Measurements from ENCODE around the gene TRIM66. TPM values are rescaled to one million over a fixed set of nuclear protein-coding genes. Genes with fewer than 3 reads are reported as not detected.

TRIM66 gene
- total RNA-seq, 1 donor, result 4.3 TPM

DNA sequence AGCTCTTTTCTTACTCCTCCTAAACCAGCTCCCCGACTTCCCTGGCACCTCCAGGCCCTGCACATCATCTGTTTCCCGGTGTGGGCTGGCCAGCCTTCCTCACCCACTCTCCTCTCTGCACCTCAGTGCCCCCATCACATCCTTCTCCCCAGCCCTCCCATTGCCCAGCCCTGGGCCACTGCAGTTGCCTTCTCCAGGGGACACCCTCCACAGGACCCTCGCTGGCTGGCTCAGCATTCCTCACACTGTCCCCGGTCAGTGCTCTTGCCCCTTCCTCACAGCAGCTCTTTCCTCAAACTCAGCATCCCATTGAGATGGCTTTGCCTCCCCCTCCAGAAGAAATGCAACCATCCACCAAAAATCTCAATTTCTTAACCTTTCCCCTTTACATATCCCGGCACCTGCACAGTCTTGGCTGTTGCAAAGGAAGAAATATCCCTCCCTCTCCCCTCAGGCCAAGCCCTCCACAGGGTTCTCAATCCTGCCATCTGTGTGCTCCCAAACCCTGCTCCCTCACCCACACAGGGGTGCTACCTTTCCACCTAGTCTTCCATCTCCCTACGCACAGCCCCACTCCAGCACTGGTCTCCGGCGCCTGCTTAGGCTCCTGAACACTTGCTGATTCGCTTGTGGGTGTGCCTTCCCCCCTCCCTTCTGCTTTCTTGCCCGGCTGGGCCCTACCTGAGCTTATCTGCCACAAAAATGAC, 19.6 kb upstream of the TRIM66 start:
- no peak for TF ChIP-seq CTCF (IDR thresholded peaks at IDR 0.05; ENCODE audit: insufficient read depth, low read depth, low read length)
- no peak overlapping the region for H3K4me3 ChIP-seq (ENCODE audit: low read depth, low read length)
- no peak for DNase-seq (ENCODE audit: low read depth)

GRCh38 chr11:8699903-8700302, 17.4 kb upstream of the TRIM66 start:
- no peak overlapping the region for H3K4me3 ChIP-seq (ENCODE audit: low read depth, low read length)
- DNase-seq (ENCODE audit: low read depth), result no peak

DNA sequence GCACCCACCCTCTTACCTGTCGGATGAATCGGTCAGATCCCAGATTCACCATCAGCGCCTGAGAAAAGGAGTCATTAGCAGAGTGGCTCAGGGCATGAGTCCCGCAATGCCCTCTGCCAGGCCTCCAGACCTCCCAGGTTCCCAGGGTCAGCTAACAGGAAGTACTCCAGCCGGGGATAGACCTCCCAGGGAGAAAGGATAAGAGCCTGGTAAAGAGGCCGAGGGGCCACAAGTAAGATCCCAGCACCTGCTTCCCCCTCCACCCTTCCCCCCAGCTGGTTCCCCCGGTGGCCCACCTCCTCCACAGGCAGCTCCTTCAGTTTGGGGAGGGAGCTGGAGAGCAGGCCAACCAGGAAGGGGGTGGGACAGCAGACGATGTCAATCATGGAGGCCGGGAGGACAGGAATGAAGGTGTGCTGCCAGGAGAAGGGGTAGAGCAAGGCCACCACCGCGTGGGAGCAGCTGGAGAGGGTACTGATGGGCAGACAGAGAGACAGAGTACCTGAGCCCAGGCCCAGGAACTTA, 16.5 kb upstream of the TRIM66 start:
- H3K4me3 ChIP-seq (ENCODE audit: low read depth, low read length), result no peak overlapping the region
- no peak for DNase-seq (ENCODE audit: low read depth)
- no peak for TF ChIP-seq CTCF (IDR thresholded peaks at IDR 0.05; ENCODE audit: insufficient read depth, low read depth, low read length)

More at GRCh38 chr11:8699903-8700302, 17.4 kb upstream of the TRIM66 start:
- TF ChIP-seq CTCF (IDR thresholded peaks at IDR 0.05; ENCODE audit: insufficient read depth, low read depth, low read length), result no peak

GRCh38 chr11:8698379-8698851, 15.9 kb upstream of the TRIM66 start:
- no peak for TF ChIP-seq CTCF (IDR thresholded peaks at IDR 0.05; ENCODE audit: insufficient read depth, low read depth, low read length)
- H3K4me3 ChIP-seq (ENCODE audit: low read depth, low read length), result no peak overlapping the region
- no peak for DNase-seq (ENCODE audit: low read depth)

GRCh38 chr11:8697054-8697453, 14.6 kb upstream of the TRIM66 start:
- no peak for DNase-seq (ENCODE audit: low read depth)
- H3K4me3 ChIP-seq (ENCODE audit: low read depth, low read length), result no peak overlapping the region
- no peak for TF ChIP-seq CTCF (IDR thresholded peaks at IDR 0.05; ENCODE audit: insufficient read depth, low read depth, low read length)

DNA sequence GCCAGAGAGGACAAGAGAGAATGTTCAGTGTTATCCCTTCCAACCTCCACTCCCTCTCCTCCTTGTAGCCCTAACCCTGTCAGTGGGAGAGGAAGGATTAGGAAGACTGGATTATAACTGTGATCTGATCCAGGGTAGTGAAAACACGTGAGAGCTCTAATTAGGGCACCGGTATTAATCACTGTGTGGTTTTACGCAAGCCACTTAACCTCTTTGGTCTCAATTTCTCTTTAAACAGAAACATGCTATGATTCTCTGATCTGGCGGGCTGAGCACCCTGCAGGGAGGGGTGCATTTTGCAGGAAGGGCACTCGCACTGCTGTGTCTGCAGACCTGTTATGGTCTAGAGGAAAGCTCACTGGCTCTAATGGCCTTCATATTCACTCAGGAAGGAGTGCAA, 11.7 kb upstream of the TRIM66 start:
- H3K4me3 ChIP-seq (ENCODE audit: low read depth, low read length), result no peak overlapping the region
- TF ChIP-seq CTCF (IDR thresholded peaks at IDR 0.05; ENCODE audit: insufficient read depth, low read depth, low read length), result no peak
- peak; percentile 56 for DNase-seq (ENCODE audit: low read depth)
